ENCODE measurements around the gene SCAF4. TPM values are rescaled to one million over a fixed set of nuclear protein-coding genes. Genes with fewer than 3 reads are reported as not detected.

Gene SCAF4
- total RNA-seq, 4 donors from 2014 or later, result 15.6 to 34.2 (median 17.7) TPM

GRCh38 chr21:31710586-31710985, 21.3 kb downstream of the SCAF4 start:
- no peak for TF ChIP-seq CTCF (IDR thresholded peaks at IDR 0.05; ENCODE audit: low read depth)

GRCh38 chr21:31708541-31708940, 23.4 kb downstream of the SCAF4 start:
- no peak for TF ChIP-seq CTCF (IDR thresholded peaks at IDR 0.05; ENCODE audit: low read depth)

DNA sequence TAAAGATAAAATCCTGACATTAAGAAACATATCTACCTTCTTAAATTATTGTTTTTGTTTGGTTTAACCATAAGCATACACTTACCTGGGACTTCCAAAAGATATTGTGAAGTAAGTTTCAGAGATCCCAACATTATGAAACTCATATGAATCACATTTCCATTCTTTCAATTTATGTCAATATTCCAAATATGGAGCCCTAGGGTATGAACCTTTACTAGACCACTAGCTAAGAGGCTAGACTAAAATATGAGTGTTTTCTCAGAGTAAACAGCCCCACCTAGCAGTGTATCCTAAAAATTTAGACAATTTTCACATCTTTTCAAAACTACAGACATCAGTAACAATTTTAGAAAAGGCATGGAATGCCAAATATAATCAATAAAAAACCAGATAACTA, 24.4 kb downstream of the SCAF4 start:
- TF ChIP-seq CTCF (IDR thresholded peaks at IDR 0.05; ENCODE audit: low read depth), result no peak

GRCh38 chr21:31706562-31706961, 25.4 kb downstream of the SCAF4 start:
- TF ChIP-seq CTCF (IDR thresholded peaks at IDR 0.05; ENCODE audit: low read depth), result no peak

- TF ChIP-seq CTCF (IDR thresholded peaks at IDR 0.05; ENCODE audit: low read depth), result no peak
These were observed 31.9 kb downstream of the SCAF4 start for GRCh38 chr21:31700040-31700439.

GRCh38 chr21:31698461-31698860, 33.5 kb downstream of the SCAF4 start:
- TF ChIP-seq CTCF (IDR thresholded peaks at IDR 0.05; ENCODE audit: low read depth), result no peak

- no peak for TF ChIP-seq CTCF (IDR thresholded peaks at IDR 0.05; ENCODE audit: low read depth)
These were observed 35.5 kb downstream of the SCAF4 start for GRCh38 chr21:31696424-31696823.
